Measurements from ENCODE around the gene P2RY2. TPM values are rescaled to one million over a fixed set of nuclear protein-coding genes. Genes with fewer than 3 reads are reported as not detected.

The P2RY2 gene
- total and polyA plus RNA-seq, 5 donors from 2014 or later: not detected

DNA sequence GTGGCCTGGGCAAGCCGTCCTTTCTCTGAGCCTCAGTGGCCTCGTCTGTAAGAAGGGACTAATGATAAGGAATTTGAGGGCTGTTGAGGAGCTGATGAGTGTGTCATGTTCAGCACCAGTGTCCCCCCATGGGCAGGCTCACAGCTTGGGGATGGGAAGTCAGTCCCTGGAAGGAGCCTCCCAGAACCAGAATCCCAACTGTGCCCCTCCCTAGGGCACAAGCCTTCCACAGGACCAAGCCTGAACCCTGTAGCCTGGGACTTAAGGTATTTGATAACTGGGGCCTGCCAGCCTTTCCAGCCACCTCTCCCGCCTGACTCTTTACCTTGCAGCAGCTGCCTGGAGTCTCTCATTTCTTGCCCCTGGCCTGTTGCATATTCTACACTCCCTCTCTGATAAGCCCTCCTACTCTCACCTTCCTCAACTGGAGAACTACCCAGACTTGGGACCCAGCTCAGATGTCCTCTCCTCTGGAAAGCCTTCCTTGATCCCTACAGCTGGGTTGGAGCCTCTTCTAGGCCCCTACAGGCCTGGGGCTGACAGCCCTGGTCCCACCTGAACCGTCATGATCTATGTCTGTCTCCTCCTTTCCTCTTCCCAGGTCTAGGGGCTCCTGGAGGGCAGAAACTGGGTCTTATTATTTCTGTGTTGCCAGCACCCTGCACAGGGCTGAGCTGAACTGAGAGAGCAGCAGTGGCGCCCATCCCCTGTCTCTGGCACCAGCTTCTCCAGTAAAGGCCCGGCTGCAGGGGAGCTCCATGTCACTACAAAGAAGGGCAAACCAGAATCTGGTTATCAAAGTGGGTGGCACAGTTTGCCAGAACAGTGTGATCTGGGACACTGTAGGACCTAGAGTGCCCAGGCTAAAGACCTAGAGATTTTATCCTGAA lies 1.6 kb downstream of the P2RY2 start:
- no peak for ATAC-seq (ENCODE audit: low read depth in 2 of 2)
- Histone ChIP-seq H3K4me3 (ENCODE audit: low read depth, low read length) (no peak overlapping the region), H3K27ac (ENCODE audit: insufficient read depth, low read length, poor library complexity, severe bottlenecking) (no peak overlapping the region), H3K4me1 (ENCODE audit: control insufficient read depth, insufficient read depth, low read length, poor library complexity, severe bottlenecking) (peaks cover 6% of the 10 kb centered on the region), H3K27me3 (ENCODE audit: control insufficient read depth, insufficient read depth, low read length) (no peaks in the 10 kb centered on the region), H3K9me3 (ENCODE audit: control insufficient read depth in 2 of 2, low read length in 2 of 2) (no peaks in the 10 kb centered on the region), H3K36me3 (ENCODE audit: control insufficient read depth, insufficient read depth, low read length) (no peaks in the 10 kb centered on the region)
- no peaks in the 10 kb centered on the region for H3K36me3 Mint-ChIP-seq
- DNase-seq: no peak
- H3K4me1 Mint-ChIP-seq: peaks cover 0 to 5% (median under 1%) of the 10 kb centered on the region in 4 donors
- H3K9me3 Mint-ChIP-seq: no peaks in the 10 kb centered on the region
- H3K27ac Mint-ChIP-seq: peak overlapping the region in 1 of 3 donors; percentile 40
- H3K27me3 Mint-ChIP-seq: peaks cover 44% of the 10 kb centered on the region
- no peak overlapping the region for H3K4me3 Mint-ChIP-seq

DNA sequence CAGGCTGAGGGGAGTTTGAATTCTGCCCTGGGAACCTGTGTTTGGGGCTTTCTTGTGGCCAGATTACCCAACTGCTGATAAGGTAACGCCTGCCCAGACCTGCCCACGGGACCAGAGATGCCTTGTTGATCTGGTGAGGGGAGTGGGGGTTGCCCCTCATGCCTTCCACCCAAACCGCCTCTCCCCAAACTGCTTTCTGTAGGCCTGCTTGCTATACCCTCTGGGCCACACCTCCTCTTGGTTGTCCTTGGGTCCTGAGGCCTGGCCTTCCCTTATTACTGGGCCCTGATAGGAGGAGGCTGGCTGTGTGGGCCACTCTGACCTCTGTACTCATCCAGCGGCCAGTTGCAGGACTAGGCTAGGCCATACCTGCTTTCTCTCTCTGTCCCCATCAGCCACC lies 3.4 kb downstream of the P2RY2 start:
- H3K4me1 Mint-ChIP-seq: peaks cover 0 to 5% (median 2%) of the 10 kb centered on the region in 4 donors
- no peaks in the 10 kb centered on the region for H3K9me3 Mint-ChIP-seq
- peaks cover 43% of the 10 kb centered on the region for H3K27me3 Mint-ChIP-seq
- Histone ChIP-seq H3K9me3 (ENCODE audit: control insufficient read depth in 2 of 2, low read length in 2 of 2) (no peaks in the 10 kb centered on the region), H3K4me1 (ENCODE audit: control insufficient read depth, insufficient read depth, low read length, poor library complexity, severe bottlenecking) (peaks cover 6% of the 10 kb centered on the region), H3K27ac (ENCODE audit: insufficient read depth, low read length, poor library complexity, severe bottlenecking) (no peak overlapping the region), H3K4me3 (ENCODE audit: low read depth, low read length) (no peak overlapping the region), H3K27me3 (ENCODE audit: control insufficient read depth, insufficient read depth, low read length) (no peaks in the 10 kb centered on the region), H3K36me3 (ENCODE audit: control insufficient read depth, insufficient read depth, low read length) (no peaks in the 10 kb centered on the region)
- no peaks in the 10 kb centered on the region for H3K36me3 Mint-ChIP-seq
- H3K4me3 Mint-ChIP-seq: no peak overlapping the region
- DNase-seq (no peak), ATAC-seq (ENCODE audit: low read depth in 2 of 2) (no peak)
- H3K27ac Mint-ChIP-seq: no peak overlapping the region

DNA sequence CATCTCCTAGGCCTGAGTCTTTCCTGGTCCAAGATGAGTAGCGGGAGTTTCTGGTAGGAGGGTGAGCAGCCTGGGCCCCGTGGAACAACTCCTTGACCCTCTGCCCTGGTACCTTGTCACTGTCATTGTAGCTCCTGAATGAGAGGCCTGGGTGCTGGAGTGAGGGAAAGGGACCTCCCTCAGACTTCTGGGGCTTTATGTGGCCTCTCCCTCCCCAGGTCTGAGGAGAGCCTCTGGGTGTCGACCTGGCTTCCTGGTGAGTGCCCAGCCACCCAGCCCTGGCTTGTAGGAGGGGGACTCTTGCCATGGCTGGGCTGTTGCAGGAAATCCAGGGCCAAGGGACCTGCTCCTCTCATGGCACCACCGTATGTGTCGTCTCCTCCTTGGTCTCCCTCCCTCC lies 3.9 kb downstream of the P2RY2 start:
- Mint-ChIP-seq H3K27me3 (peaks cover 38% of the 10 kb centered on the region), H3K4me1 (peaks cover 0 to 5% (median 2%) of the 10 kb centered on the region in 4 donors), H3K4me3 (no peak overlapping the region), H3K36me3 (no peaks in the 10 kb centered on the region), H3K27ac (no peak overlapping the region), H3K9me3 (no peaks in the 10 kb centered on the region)
- no peak overlapping the region for H3K4me3 ChIP-seq (ENCODE audit: low read depth, low read length)
- ATAC-seq (ENCODE audit: low read depth in 2 of 2) (no peak), DNase-seq (no peak)
- no peaks in the 10 kb centered on the region for H3K36me3 ChIP-seq (ENCODE audit: control insufficient read depth, insufficient read depth, low read length)
- H3K9me3 ChIP-seq (ENCODE audit: control insufficient read depth in 2 of 2, low read length in 2 of 2): no peaks in the 10 kb centered on the region
- H3K4me1 ChIP-seq (ENCODE audit: control insufficient read depth, insufficient read depth, low read length, poor library complexity, severe bottlenecking): peaks cover 6% of the 10 kb centered on the region
- H3K27me3 ChIP-seq (ENCODE audit: control insufficient read depth, insufficient read depth, low read length): no peaks in the 10 kb centered on the region
- no peak overlapping the region for H3K27ac ChIP-seq (ENCODE audit: insufficient read depth, low read length, poor library complexity, severe bottlenecking)

DNA sequence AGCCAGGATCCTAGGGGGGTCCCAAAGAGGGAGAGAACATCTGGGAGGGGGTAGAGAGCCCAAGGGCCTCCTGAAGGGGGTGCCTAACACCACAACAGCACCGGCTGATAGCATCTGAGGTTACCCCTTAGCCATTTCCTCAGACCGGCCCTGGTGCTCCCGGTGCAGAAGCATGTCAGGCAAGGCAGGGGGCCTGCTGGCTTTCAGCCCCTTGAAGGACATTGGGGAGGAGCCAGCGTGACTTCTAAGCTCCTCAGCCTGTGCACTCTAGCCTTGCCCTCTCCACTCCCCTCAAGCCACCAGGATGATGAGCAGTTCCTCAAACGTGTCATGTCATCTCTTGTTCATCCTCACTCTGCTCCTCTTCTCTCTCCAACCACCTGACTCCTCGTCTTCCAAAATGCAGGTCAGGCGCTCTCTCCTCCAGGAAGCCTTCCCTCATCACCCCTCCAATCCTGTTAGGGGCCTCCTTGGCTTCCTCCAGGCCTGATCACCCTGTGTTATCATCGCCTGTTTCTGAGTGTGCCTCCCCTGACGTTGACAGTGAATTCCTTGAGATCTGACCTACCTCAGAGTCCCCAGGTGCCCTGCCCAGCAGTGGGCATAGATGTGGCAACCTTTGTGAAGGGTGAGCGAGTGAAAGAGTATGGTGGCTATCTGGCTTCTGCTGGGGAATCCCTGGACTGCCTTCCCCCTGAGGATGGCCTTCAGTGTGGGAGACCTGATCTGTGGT lies 6.1 kb downstream of the P2RY2 start:
- ATAC-seq (ENCODE audit: low read depth in 2 of 2): no peak
- H3K9me3 ChIP-seq (ENCODE audit: control insufficient read depth in 2 of 2, low read length in 2 of 2): no peaks in the 10 kb centered on the region
- H3K4me3 ChIP-seq (ENCODE audit: low read depth, low read length): no peak overlapping the region
- Mint-ChIP-seq H3K4me3 (no peak overlapping the region), H3K36me3 (no peaks in the 10 kb centered on the region), H3K27ac (peak overlapping the region in 1 of 3 donors; percentile 51), H3K9me3 (no peaks in the 10 kb centered on the region), H3K27me3 (peaks cover 24% of the 10 kb centered on the region), H3K4me1 (peaks cover 0 to 3% (median under 1%) of the 10 kb centered on the region in 4 donors)
- no peaks in the 10 kb centered on the region for H3K4me1 ChIP-seq (ENCODE audit: control insufficient read depth, insufficient read depth, low read length, poor library complexity, severe bottlenecking)
- no peaks in the 10 kb centered on the region for H3K36me3 ChIP-seq (ENCODE audit: control insufficient read depth, insufficient read depth, low read length)
- H3K27ac ChIP-seq (ENCODE audit: insufficient read depth, low read length, poor library complexity, severe bottlenecking): no peak overlapping the region
- DNase-seq: no peak
- no peaks in the 10 kb centered on the region for H3K27me3 ChIP-seq (ENCODE audit: control insufficient read depth, insufficient read depth, low read length)

DNA sequence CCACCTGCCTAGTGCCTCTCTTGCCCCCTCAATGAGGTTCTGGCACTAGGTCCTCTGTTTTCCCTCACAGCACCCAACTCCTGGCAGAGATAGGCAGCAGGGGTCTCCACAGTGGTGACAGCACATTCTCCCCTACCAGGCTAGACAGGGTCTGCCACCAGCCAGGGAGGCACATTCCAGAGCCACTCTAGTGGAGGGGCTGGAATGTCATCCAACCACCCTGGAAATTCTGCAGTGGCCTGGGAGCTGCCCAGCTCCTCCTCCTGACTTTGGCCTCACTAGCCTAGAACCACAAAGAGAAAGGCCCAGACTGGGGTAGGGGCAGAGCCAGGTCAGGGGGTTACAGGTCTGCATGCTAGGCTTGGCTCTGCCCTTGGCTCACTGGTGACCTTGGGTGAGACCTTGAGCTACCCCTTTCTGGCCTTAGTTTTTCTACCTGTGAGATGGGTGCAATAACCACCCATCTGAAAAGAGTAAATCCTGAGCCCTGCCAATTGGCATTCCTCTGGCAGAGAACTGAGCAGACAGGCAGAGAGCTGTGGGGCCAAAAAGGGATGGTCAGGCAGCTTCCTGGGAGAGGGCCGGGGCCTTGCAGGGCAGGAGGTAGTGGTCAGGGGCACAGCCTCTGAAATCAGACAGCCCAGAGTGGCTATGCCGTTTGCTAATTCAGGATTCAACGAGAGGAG lies 7.1 kb downstream of the P2RY2 start:
- H3K4me3 Mint-ChIP-seq: no peak overlapping the region
- H3K36me3 Mint-ChIP-seq: no peaks in the 10 kb centered on the region
- Histone ChIP-seq H3K4me3 (ENCODE audit: low read depth, low read length) (no peak overlapping the region), H3K27ac (ENCODE audit: insufficient read depth, low read length, poor library complexity, severe bottlenecking) (no peak overlapping the region), H3K36me3 (ENCODE audit: control insufficient read depth, insufficient read depth, low read length) (no peaks in the 10 kb centered on the region), H3K4me1 (ENCODE audit: control insufficient read depth, insufficient read depth, low read length, poor library complexity, severe bottlenecking) (no peaks in the 10 kb centered on the region), H3K27me3 (ENCODE audit: control insufficient read depth, insufficient read depth, low read length) (no peaks in the 10 kb centered on the region), H3K9me3 (ENCODE audit: control insufficient read depth in 2 of 2, low read length in 2 of 2) (no peaks in the 10 kb centered on the region)
- ATAC-seq (ENCODE audit: low read depth in 2 of 2): no peak
- peaks cover 0 to 3% (median 0%) of the 10 kb centered on the region in 4 donors for H3K4me1 Mint-ChIP-seq
- DNase-seq: no peak
- H3K27me3 Mint-ChIP-seq: peaks cover 16% of the 10 kb centered on the region
- peak overlapping the region in 1 of 3 donors; percentile 30 for H3K27ac Mint-ChIP-seq
- H3K9me3 Mint-ChIP-seq: no peaks in the 10 kb centered on the region

DNA sequence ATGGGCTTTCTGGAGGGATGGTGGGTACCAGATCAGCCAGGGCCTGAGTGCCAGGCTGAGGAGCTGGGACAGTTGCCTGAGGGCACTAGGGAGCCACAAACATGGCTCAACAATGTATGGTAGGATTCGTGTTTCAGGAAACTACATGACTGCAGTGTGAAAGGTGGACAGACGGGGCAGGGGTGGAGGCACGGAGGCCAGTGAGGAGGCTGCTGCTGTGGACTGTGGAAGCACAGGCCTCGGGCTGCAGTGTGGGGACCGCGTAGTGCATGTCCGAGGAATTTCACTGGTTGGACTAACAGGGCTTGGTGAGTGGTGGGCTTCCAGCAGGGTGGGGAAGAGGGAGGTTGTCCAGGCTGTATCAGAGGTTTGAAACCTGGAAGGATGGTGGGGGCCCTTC lies 7.8 kb downstream of the P2RY2 start:
- H3K27ac Mint-ChIP-seq: peak overlapping the region in 2 of 3 donors; percentile 30 to 33
- Histone ChIP-seq H3K27ac (ENCODE audit: insufficient read depth, low read length, poor library complexity, severe bottlenecking) (no peak overlapping the region), H3K9me3 (ENCODE audit: control insufficient read depth in 2 of 2, low read length in 2 of 2) (no peaks in the 10 kb centered on the region), H3K36me3 (ENCODE audit: control insufficient read depth, insufficient read depth, low read length) (no peaks in the 10 kb centered on the region), H3K4me1 (ENCODE audit: control insufficient read depth, insufficient read depth, low read length, poor library complexity, severe bottlenecking) (no peaks in the 10 kb centered on the region), H3K27me3 (ENCODE audit: control insufficient read depth, insufficient read depth, low read length) (no peaks in the 10 kb centered on the region), H3K4me3 (ENCODE audit: low read depth, low read length) (no peak overlapping the region)
- peaks cover 0 to 3% (median 0%) of the 10 kb centered on the region in 4 donors for H3K4me1 Mint-ChIP-seq
- H3K27me3 Mint-ChIP-seq: peaks cover 15% of the 10 kb centered on the region
- no peaks in the 10 kb centered on the region for H3K36me3 Mint-ChIP-seq
- ATAC-seq (ENCODE audit: low read depth in 2 of 2) (no peak), DNase-seq (no peak)
- H3K4me3 Mint-ChIP-seq: no peak overlapping the region
- H3K9me3 Mint-ChIP-seq: no peaks in the 10 kb centered on the region

DNA sequence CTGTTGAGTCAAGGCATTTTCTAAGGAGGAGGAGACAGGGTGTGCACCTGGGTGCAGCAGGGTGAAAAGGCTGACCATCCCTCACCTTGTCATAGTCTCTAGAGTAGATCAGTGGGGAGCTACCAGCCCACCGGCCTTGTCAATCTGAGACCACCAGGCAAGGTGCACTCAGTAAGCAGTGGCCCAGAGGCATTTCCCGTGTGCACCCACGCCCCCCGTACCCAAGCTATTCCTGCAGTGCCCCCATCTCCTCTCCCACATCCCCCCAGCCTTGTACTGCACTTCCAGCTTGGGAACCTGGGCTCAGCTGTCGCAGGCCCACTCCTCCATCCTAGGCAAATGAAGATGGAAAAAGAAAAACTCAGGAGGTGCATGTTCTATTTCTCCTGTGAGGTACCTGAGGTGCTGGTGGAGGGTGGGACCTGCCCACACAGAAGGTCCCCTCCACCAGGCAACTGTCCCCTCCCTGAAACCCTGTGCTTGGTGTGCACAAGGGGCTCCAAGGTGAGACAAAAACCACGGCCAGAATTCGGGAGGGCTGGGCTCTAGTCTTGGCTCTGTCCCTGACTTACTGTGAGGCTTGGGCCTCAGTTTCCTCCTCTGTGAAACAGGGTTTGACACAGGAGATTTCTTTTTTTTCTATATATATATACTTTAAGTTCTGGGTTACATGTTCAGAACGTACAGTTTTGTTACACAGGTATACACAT lies 8.4 kb downstream of the P2RY2 start:
- Mint-ChIP-seq H3K4me3 (no peak overlapping the region), H3K4me1 (peaks cover 0 to 3% (median 0%) of the 10 kb centered on the region in 4 donors), H3K27me3 (peaks cover 15% of the 10 kb centered on the region), H3K9me3 (no peaks in the 10 kb centered on the region), H3K36me3 (no peaks in the 10 kb centered on the region), H3K27ac (no peak overlapping the region)
- Histone ChIP-seq H3K4me1 (ENCODE audit: control insufficient read depth, insufficient read depth, low read length, poor library complexity, severe bottlenecking) (no peaks in the 10 kb centered on the region), H3K4me3 (ENCODE audit: low read depth, low read length) (no peak overlapping the region), H3K9me3 (ENCODE audit: control insufficient read depth in 2 of 2, low read length in 2 of 2) (no peaks in the 10 kb centered on the region), H3K36me3 (ENCODE audit: control insufficient read depth, insufficient read depth, low read length) (no peaks in the 10 kb centered on the region), H3K27me3 (ENCODE audit: control insufficient read depth, insufficient read depth, low read length) (no peaks in the 10 kb centered on the region), H3K27ac (ENCODE audit: insufficient read depth, low read length, poor library complexity, severe bottlenecking) (no peak overlapping the region)
- ATAC-seq (ENCODE audit: low read depth in 2 of 2) (no peak), DNase-seq (no peak)

Data from CD4-positive, CD25-positive, alpha-beta regulatory T cell (primary cell).